Sigmoid colon (tissue), 3 donors: ENCODE data around the gene PRTFDC1.

Experiments used
- CTCF ChIP-seq, 4 experiments: fragments of 450-650 bp in 3 of 4; fragments of 200-600 bp in 1 of 4; IDR thresholded peaks; one replicate each; pipeline ENCODE4 v1.5.1; 2016 to 2019; ENCODE audit warnings: antibody characterized with exemption in 4 of 4, mild to moderate bottlenecking in 3 of 4, moderate library complexity in 2 of 4
- POLR2A ChIP-seq, 2 donors: fragments of 450-650 bp; IDR thresholded peaks; one replicate each; pipeline ENCODE4 v1.6.1; 2016; ENCODE audit warnings: antibody characterized with exemption in 2 of 2, mild to moderate bottlenecking in 2 of 2, moderate library complexity in 2 of 2

- no peak for TF ChIP-seq CTCF (IDR thresholded peaks at IDR 0.05)
- no peak for TF ChIP-seq POLR2A (IDR thresholded peaks at IDR 0.05)
These were observed 14.6 kb upstream of the PRTFDC1 start for GRCh38 chr10:24966962-24967481.
